GM19452 (cell line): ENCODE results near the gene WEE2.

Experiments
- ATAC-seq: cut with Tn5 transposase; IDR thresholded peaks from one replicate; pipeline ENCODE4 v1.9.1; 2021; ENCODE audit not compliant: unreplicated experiment

WEE2 gene

DNA sequence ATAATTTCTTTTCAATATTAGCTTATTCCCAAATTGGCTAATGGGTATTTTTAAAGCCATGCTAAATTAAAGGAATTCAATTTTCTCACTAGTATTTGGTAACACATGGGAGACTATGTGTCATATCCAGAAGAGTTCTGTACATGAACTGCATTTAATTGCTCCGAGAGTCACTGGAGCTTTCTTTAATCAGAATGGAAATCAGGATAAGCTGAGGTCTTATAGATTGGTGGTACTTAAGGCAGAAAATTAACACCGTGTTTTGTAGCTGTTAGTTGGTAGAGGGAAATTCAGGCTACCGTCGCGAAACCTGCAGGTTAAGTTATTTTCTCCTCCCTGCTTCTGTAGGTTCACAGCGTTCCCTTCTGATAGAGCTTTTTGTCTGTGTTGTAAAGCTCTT lies at the start of gene WEE2:
Gene WEE2 (plus strand): TSS at position 3 of the 400 bp plus-strand sequence. CDS start 406 bp downstream, outside the sequence.
- no peak for ATAC-seq

DNA sequence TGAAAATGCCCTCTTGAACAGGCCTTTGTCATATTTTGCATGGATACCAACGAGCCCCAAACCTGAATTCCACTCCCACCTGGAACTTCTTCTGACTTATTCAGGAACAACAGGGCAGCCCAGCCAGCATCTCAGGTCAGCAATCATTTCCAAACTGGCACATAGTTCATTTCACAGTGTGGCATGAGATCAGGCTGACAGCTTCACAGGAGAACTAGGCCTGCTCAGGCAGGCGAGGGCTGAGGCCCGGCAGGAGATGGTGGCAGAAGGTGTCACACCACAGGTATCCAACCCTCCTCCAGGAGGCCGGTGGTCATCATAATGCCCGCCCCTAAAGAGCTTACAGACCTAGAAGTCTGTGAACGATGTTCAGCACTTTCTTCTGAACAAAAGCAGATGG lies 48.7 kb upstream of the WEE2 start:
- ATAC-seq, result no peak

DNA sequence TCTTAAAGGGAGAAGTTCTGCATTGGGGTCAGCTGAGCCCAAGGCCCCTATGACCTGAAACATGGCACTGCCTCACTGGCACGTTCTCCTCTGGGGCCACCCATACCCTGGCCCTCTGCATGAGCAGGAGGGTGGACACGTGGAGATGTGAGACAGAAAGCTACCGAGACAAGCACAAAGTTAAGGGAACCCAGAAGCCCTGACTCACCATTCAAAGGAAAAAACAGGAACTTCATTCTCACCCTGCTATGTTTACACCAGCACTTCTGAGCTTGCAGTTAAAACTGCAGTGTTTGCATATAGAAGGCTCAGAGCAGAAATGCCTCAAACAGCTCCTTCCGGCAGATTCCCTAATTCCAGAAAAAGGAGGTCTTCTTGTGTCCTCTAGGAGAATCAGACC lies 47.9 kb upstream of the WEE2 start:
- ATAC-seq, result no peak

DNA sequence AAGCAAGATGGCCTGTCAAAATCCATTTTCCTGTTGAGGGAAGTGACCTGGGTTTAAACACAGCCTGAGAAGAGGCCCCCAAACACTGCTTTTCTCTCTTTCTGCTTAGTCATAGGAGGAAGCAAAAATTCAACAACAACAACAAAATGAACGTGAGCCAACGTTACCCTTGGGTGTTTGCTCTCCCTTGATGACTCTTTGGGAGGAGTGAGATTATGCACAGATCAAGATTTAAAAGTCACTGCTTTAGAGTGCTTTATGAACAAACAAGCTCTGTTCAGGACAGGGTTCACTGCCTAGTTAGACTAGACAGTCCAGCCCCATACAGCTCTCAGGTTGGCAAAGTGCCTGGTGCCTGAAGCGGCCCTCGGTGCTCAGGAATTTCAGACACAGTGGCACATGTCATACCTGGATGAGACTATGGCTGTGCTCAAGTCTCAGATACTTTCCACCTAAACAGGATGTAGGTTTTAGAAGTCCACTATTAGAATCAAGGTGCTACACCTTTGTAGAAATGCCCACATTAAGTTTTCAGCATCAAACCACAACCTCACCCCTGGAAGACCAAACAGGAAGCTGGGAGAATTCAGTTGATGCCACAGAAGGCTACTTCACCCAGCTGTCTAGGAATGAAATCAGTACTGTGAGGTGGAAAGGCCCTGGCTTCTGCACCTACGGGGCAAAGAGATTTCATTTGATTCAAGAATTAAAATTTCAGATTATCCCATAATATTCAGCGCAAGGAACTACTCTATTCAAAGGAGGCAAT lies 44.9 kb upstream of the WEE2 start:
- ATAC-seq, result no peak

DNA sequence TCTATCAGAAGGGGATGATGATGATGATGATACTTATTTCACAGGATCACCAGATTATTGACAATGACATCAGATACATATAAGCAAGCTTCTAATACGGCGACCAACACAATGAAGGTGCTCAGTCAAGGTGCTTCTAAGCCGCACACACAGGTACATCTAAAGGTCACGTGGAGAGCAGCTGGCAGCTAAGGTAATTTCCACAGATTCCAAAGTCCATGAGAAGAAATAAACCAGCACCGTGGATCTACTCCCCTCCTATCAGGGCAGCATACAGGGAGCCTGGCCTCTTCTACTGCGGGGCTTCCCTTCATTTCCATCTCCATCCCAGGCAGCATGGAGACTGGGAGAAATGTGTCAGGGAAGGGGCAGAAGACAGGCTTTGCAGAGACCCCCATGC lies 43.7 kb upstream of the WEE2 start:
- no peak for ATAC-seq

DNA sequence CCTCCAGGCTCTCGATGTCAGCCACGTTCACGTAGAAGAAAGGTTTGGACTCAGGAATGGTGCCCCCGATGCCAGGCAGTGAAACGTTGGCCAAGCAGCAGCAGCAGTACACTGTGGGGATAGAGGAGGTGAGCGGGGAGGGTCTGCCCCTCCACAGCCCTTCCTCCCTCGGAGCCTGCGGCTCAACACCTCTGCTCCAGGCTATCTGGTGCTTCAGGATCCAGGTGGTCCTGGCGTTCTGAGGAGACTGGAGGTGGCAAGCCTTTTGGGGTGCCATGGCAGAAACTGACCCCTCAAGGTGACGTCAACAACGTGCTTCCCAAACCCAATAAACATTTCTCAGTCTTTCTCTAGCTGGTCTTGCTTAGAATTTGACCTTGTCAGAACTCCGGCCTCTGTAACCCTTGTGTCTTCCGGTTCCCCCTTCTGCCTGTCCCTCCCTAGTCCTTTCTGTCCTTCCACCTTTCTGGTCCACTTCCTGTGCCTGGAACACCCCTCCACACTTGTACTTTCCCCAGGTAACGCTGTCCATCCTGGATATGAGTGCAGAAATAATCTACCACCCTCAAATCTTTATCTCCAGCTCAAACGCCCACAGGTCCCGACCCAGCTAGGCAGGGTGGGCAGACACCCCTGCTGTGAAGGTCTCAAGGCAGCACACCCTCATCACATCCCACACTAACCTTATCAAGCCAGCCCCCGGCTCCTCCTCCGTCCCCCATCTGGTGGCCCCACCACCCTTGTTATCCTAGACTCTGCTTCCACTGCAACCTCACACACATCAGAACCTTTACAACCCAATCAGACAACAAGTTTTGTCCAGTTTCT lies 42.7 kb upstream of the WEE2 start:
- no peak for ATAC-seq

DNA sequence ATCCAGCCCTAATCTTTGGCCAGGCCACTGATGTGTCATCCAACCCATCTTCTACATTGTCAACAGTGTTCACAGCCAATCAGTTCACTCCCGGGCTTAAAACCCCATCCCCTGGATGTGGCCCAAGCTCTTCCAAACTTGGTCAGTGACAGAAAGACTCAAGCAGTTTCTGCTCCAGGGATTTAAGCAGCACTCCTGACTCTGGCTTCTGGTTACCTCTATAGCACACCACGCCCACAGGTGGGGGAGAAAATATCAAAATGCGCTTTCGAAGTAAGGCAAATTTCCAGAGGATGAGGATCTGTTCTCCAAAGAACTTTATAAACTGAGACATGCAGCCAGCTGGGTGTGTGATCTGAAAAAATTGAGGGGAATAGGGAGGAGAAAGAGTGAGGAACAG lies 42.1 kb upstream of the WEE2 start:
- no peak for ATAC-seq

DNA sequence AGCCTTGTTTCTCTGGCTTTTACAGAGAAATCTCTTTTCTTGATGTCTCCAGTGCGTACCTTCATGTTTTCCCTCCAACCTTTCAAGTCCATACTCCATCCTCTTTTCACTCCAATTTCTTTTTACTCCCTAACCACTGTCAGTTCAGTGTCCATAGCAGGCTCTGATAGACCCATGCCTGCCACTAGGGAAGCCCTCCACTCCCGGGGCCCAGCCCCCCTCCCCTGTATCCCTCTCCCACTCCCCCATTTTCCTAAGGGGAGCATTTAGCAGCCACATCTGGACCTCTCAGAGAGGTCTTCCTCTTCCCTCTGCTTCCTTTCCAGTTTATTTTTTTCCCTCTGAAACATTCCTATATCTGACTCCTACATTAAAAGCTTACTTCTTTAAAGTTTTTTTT lies 39.3 kb upstream of the WEE2 start:
- no peak for ATAC-seq

DNA sequence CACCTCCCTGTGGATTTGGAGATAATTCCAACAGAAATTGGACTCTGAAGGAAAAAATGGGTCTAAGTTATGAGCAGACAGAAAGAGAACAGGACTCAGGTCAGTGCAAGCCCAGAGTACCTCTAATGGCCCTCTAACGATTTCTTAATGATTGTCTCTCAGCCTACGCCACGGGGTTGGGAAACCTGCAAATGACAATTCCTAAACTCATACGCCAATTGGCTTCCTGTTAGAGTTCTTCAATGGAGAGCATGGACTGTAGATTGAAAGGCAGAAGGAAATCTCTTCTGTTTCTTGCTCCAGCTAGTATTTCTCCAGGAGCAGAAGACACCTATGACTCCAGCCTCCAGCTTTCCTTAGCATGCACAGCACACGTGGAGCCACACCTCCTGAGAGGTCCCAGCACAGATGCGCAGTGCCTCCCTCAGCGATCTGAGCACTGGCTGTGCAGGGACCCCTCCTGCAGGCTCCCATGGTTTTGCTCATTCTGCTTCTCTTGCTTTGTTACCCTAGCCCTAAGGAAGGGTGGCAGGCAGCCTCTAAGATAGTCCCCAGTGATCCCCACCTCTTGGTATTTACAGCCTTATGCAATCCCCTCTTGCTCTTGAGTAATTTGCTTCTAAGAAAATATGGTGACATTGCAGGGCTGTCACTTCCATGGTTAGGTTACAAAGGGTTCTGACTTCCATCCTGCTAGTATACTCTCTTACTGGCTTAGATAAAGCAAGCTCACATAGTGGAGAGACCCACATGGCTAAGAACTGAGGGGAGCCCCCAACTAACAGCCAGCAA lies 36.3 kb upstream of the WEE2 start:
- no peak for ATAC-seq

DNA sequence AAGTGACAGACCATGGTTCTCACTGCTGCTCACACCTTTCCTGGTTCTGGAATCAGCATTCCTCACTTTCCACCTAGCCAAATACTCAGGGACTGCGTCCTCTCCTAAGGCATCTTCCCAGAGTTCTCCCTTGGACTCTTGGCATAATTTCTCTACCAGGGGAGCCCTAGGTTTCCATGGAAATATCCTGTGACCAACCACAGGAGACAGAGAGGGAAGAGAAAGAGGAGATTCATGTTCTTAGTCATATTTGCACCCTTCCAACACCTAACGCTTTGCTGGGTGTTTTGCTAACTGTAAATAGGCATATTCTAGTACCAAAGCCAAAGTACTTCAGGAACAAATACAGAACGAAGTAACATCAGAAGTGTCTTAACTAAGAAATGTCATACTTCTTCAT lies 34.8 kb upstream of the WEE2 start:
- no peak for ATAC-seq

DNA sequence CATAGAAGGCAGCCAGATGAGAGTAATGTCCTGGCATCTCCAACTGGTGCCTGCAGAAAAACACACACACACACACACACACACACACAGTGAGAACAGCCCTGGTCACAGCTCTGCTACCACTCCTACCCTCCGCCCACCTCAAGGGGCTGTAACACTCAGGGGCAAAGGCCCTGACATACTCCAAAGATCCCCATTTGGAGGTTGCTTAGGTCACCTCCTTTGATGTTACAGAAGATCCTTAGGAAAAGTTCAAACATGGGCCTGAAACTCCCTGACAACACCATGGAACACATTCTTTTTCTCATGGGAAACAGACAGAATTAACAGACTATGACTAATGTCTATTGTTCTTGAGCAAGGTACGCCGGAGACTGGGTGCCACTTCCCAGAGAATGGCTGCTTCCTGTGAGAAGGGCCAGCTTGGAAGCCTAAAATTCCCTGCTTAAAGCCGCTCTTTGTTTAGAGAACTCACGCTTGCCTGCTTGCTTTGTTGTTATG lies 33.9 kb upstream of the WEE2 start:
- ATAC-seq, result no peak

DNA sequence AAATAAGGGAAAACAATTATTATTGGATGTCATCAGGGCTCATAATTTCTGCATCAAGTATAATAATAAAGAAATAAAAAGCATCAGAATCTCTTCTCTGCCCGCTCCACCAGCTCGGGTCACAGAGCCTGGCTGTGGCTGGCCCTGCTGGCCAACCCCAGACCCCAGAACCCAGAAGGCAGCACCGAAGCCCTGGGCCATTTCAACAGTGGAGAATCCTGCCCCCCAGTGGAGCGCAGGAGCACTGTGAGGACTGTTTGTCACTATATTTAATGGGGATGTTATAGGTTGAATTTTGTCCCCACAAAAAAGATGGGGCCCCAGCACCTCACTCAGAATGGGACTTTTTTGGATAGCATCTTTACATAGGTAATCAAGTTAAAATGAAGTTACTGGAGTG lies 33.5 kb upstream of the WEE2 start:
- ATAC-seq, result no peak

DNA sequence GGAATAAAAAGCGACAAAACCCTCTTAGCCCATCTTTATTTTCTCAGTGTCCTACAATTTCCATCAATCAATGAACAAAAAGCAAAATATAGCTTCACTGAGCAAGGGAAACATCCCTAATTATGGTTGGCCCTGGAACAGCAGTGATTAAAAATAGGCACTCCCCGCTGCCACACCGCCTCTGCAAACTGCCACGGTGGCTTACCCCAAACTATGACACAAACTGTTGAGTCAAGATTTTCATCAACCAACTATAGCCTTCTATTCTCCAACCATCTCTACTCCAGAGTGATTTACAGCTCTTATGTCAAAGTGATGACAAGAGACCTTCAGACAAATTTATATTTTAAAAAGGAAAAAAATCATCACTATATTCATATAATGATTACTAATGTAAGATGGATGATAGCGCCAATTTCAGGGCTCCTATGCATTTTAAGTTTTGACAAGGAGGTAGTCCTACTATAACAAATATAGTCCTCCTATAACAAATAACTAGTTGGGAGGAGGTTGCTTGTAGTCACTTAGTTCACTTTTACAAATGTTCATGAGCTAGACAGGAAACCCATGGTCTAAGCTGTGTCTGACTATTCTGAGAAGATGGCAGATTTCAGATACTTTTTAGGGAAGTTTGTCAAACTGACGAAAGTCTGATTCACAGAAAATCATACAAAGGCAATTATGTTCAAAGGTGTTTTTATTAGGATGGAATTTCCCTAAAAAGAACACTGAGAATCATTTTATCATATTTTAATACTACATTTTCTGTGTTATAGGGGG lies 32.5 kb upstream of the WEE2 start:
- no peak for ATAC-seq

DNA sequence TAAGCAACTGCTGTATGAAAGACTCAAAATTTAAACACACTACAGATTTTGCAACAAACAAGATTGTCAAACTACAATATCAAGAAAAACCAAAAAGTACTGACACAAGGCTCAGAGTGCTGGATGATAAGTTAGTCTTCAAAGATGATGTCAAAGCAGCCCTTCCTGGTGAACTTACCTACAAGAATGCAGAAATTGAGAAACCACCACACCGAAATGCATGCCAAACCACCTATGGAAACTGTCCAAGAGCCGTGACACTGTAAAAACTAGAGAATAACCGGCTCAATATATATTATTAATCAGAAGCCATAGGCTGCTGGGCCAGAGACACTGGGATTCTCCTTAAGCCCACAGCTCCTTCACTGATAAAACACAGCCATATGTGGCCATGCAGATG lies 31.5 kb upstream of the WEE2 start:
- ATAC-seq, result no peak

DNA sequence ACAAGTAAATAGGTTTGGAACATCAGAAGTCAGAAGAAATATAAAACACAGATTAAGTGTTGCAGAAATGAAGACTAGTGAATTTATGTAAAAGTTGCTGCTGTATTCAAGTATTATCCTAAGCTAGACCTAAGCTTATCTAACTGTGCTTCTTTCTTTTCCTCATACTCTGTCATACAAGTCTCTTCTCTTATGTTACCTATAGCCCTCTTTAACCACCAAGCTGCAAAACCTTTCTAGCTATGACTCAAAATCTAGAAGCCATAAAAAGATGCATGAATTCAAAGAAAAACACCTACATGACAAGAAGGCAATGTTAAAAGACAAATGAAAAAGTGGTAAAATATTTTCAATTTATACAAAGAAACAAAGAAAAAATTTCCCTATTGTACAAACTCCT lies 29.1 kb upstream of the WEE2 start:
- no peak for ATAC-seq

DNA sequence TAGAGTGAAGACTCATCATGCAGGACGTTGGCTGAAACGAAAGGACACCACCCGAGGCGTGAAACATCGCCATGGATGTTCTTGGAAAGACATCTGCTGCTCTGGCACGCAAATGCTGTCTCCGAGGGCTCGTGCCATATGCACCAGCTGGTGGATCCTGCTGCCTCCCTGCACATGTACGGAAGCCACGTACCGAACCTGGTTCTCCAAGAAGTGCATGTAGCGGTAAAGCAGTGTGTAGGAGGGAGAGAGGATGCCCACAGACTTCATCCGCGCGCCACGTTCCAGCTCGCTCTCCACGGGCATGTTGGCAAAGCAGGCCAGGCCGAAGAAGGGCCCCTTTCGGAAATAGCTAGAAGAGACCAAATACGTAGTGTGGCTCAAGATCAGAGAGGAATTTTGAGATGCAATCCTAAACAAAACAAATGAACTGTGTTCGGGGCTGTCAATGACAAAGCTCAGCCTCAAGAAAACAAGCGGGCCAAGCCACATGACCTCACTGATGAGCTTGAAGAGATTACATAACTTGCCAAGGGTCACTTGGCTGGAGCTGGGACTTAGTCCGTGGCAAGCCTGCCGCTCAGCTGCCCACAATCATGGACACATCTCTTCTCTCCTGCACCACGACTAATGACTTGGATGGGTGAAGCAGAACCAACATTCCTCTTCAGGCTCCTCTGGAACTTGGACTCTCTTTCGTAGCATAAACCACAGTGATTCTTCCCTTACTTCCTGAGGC lies 22.7 kb upstream of the WEE2 start:
- ATAC-seq, result no peak

DNA sequence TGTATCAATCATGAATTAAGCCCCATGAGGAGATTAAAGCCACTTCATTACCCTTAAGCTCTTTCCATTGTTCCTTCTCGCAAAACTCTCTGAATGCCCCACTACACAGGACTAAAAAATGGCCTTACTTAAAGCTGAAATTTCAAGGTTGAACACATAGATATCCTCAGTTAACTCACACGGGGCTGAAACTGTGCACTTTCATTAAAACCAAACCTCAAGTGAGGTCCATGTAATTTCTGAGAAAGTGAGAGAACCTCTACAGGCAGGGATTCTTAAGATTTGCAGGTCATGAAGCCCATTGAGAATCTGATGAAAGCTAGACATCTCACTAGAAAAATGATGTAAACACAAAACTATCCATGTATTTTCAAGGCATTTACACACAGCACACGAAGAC lies 22.1 kb upstream of the WEE2 start:
- no peak for ATAC-seq

DNA sequence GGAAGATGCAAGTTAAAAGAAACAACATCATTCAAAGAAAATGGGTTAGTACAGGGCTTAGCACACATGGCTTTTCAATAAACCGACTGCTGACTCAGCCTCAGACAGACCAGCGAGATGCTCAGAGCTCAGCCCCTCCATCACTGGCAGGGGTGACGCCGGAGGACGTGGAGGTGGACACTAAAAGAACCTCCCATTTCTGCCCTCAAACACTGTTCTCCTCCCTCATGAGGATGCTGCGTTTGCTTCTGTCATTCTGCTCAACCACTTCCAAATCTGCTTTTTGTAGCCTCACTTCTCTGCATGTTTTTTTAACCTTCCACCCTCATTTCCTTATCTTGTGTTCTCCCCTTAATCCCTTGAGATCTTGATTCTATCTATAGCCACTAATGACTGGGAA lies 21.5 kb upstream of the WEE2 start:
- ATAC-seq, result no peak

DNA sequence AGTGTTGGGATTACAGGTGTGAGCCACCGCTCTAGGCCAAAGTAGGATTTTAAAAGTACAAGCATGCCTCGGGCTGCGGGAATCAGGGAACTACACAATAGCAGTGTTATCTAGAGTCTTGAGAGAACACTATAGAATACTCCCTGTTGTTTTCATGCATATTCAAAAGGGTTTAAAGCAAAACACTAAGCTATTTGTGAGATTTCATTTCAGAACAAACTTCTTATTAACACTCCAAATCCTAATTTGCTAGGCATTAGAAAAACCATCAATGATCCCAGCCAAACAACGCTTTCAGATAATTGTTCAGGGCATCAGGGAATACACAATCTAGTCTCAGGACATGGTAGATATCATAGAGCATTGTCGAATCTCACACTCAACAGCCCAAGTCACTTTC lies 20.1 kb upstream of the WEE2 start:
- ATAC-seq, result no peak
